PC-9 (cell line): Measurements from ENCODE around the gene SMIM8.

Source experiments
- EZH2 ChIP-seq: fragments of 200-600 bp; sonication (generic); IDR thresholded peaks from 2 replicates; pipeline ENCODE4 v1.8.0; 2017; ENCODE audit warnings: antibody characterized with exemption, low read depth
- TF ChIP-seq, protein P1 (sequence below): fragments of 200-600 bp; sonication (generic); conservative IDR thresholded peaks from 2 replicates; pipeline ENCODE4 v1.6.1; 2017; ENCODE audit warnings: mixed run types, antibody characterized with exemption, mild to moderate bottlenecking, moderate library complexity

DNA sequence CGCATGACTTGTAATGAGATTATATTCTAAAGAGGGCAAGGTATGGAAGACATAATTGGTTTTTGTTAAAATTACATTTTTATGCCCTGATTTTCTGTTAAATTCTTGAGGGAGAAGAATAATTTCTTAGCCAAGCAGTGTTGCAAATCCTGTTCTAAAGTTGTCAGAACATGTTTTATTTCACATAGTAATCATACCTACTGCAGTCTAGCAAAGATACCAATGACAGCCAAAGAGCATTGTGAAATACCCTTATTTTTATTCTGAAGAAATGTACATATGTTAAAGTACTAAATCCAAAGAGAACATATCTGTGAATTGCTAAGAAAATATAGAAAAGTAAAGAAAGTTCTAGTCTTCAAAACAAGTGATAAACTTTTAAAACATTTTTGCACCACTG lies 39.6 kb upstream of the SMIM8 start:
- no peak for TF ChIP-seq EZH2
- TF ChIP-seq, protein P1, sequence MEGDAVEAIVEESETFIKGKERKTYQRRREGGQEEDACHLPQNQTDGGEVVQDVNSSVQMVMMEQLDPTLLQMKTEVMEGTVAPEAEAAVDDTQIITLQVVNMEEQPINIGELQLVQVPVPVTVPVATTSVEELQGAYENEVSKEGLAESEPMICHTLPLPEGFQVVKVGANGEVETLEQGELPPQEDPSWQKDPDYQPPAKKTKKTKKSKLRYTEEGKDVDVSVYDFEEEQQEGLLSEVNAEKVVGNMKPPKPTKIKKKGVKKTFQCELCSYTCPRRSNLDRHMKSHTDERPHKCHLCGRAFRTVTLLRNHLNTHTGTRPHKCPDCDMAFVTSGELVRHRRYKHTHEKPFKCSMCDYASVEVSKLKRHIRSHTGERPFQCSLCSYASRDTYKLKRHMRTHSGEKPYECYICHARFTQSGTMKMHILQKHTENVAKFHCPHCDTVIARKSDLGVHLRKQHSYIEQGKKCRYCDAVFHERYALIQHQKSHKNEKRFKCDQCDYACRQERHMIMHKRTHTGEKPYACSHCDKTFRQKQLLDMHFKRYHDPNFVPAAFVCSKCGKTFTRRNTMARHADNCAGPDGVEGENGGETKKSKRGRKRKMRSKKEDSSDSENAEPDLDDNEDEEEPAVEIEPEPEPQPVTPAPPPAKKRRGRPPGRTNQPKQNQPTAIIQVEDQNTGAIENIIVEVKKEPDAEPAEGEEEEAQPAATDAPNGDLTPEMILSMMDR = no peak
